ENCODE data around the gene EGF. TPM values are rescaled to one million over a fixed set of nuclear protein-coding genes. Genes with fewer than 3 reads are reported as not detected.

Gene EGF
- total RNA-seq, 1 experiment from 2014 or later = 26.7 TPM

GRCh38 chr4:109902559-109903251 lies 10.0 kb upstream of the EGF start:
- intact Hi-C loops (cut with micrococcal nuclease; ENCODE audit: unreplicated experiment) = no loop called here
- no peak overlapping the region for H3K27ac ChIP-seq (ENCODE audit: low read depth, low read length, poor library complexity, severe bottlenecking)
- no peaks in the 10 kb centered on the region for H3K4me1 ChIP-seq (ENCODE audit: insufficient read depth, low read length, poor library complexity, severe bottlenecking)
- no peak for DNase-seq (ENCODE audit: low spot score)
- TF ChIP-seq CTCF (conservative IDR thresholded peaks at IDR 0.05; ENCODE audit: low read depth, low read length) (no peak), EZH2 (IDR thresholded peaks at IDR 0.05; ENCODE audit: borderline replicate concordance, low read depth, low read length, poor library complexity, severe bottlenecking) (no peak)
- no peaks in the 10 kb centered on the region for H3K27me3 ChIP-seq (replicated peaks; ENCODE audit: insufficient read depth, low read depth, low read length, poor library complexity)
- no peaks in the 10 kb centered on the region for H3K9me3 ChIP-seq (ENCODE audit: low read depth, low read length, poor library complexity, severe bottlenecking)
- POLR2A ChIA-PET (ENCODE audit: low non-redundant PET) = no interaction called here
- BruUV-seq (replicated peaks) = no TSS peak
- no peak overlapping the region for H3K4me3 ChIP-seq (ENCODE audit: low read depth, low read length, poor library complexity, severe bottlenecking)
- CTCF ChIA-PET = no interaction called here
- H3K36me3 ChIP-seq (ENCODE audit: insufficient read depth, low read length, poor library complexity, severe bottlenecking) = no peaks in the 10 kb centered on the region

GRCh38 chr4:109908731-109909130 lies 4.0 kb upstream of the EGF start:
- H3K4me1 ChIP-seq (ENCODE audit: insufficient read depth, low read length, poor library complexity, severe bottlenecking) = peaks cover 7% of the 10 kb centered on the region
- ChIA-PET CTCF (no interaction called here), POLR2A (ENCODE audit: low non-redundant PET) (no interaction called here)
- no peak overlapping the region for H3K27ac ChIP-seq (ENCODE audit: low read depth, low read length, poor library complexity, severe bottlenecking)
- no TSS peak for BruUV-seq (replicated peaks)
- H3K36me3 ChIP-seq (ENCODE audit: insufficient read depth, low read length, poor library complexity, severe bottlenecking) = no peaks in the 10 kb centered on the region
- no peaks in the 10 kb centered on the region for H3K9me3 ChIP-seq (ENCODE audit: low read depth, low read length, poor library complexity, severe bottlenecking)
- H3K27me3 ChIP-seq (replicated peaks; ENCODE audit: insufficient read depth, low read depth, low read length, poor library complexity) = no peaks in the 10 kb centered on the region
- H3K4me3 ChIP-seq (ENCODE audit: low read depth, low read length, poor library complexity, severe bottlenecking) = no peak overlapping the region
- TF ChIP-seq EZH2 (IDR thresholded peaks at IDR 0.05; ENCODE audit: borderline replicate concordance, low read depth, low read length, poor library complexity, severe bottlenecking) (no peak), CTCF (conservative IDR thresholded peaks at IDR 0.05; ENCODE audit: low read depth, low read length) (no peak)
- DNase-seq (ENCODE audit: low spot score) = no peak
- intact Hi-C loops (cut with micrococcal nuclease; ENCODE audit: unreplicated experiment) = no loop called here

GRCh38 chr4:109910256-109910655 lies 2.4 kb upstream of the EGF start:
- intact Hi-C loops (cut with micrococcal nuclease; ENCODE audit: unreplicated experiment) = no loop called here
- Histone ChIP-seq H3K9me3 (ENCODE audit: low read depth, low read length, poor library complexity, severe bottlenecking) (no peaks in the 10 kb centered on the region), H3K27me3 (replicated peaks; ENCODE audit: insufficient read depth, low read depth, low read length, poor library complexity) (no peaks in the 10 kb centered on the region), H3K36me3 (ENCODE audit: insufficient read depth, low read length, poor library complexity, severe bottlenecking) (no peaks in the 10 kb centered on the region), H3K4me1 (ENCODE audit: insufficient read depth, low read length, poor library complexity, severe bottlenecking) (peaks cover 18% of the 10 kb centered on the region), H3K4me3 (ENCODE audit: low read depth, low read length, poor library complexity, severe bottlenecking) (no peak overlapping the region), H3K27ac (ENCODE audit: low read depth, low read length, poor library complexity, severe bottlenecking) (no peak overlapping the region)
- no peak for DNase-seq (ENCODE audit: low spot score)
- no peak for TF ChIP-seq CTCF (conservative IDR thresholded peaks at IDR 0.05; ENCODE audit: low read depth, low read length)
- TF ChIP-seq EZH2 (IDR thresholded peaks at IDR 0.05; ENCODE audit: borderline replicate concordance, low read depth, low read length, poor library complexity, severe bottlenecking) = no peak
- CTCF ChIA-PET = no interaction called here
- POLR2A ChIA-PET (ENCODE audit: low non-redundant PET) = no interaction called here
- no TSS peak for BruUV-seq (replicated peaks)

All from A673 (cell line).